Activated CD8-positive, alpha-beta T cell treated with anti-CD3 and anti-CD28 coated beads, Interleukin-2, amount 10 ng/mL, durations not matched to agents 7 days and 5 days (primary cell): Measurements from ENCODE around the gene SWAP70. TPM values are rescaled to one million over a fixed set of nuclear protein-coding genes. Genes with fewer than 3 reads are reported as not detected.

Source experiments
- ATAC-seq: fragments of 150-1000 bp; cut with Tn5 transposase; one replicate; pipeline ENCODE4 v1.10.0; 2021; ENCODE audit warnings: moderate library complexity
- CTCF ChIA-PET: fragments of 350-600 bp; sonication (Branson Sonifier 250); formaldehyde crosslinking; loops from one replicate; lab custom pipeline; 2021; ENCODE audit warnings: antibody characterized with exemption; lab: Charles Lee
- POLR2A ChIA-PET: fragments of 350-600 bp; sonication (Branson Sonifier 250); formaldehyde crosslinking; loops from one replicate; lab custom pipeline; 2021; ENCODE audit warnings: antibody characterized with exemption; lab: Charles Lee
- DNase-seq: peaks from one replicate; pipeline ENCODE4 v3.0.0-alpha.2; 2020
- H3K27ac Mint-ChIP-seq: one replicate; pipeline ENCODE4 v1.8.0; 2021; ENCODE audit warnings: mild to moderate bottlenecking, mixed read lengths
- H3K27me3 Mint-ChIP-seq: one replicate; pipeline ENCODE4 v1.8.0; 2021; ENCODE audit warnings: low read depth, mixed read lengths
- H3K36me3 Mint-ChIP-seq: one replicate; pipeline ENCODE4 v1.8.0; 2021; ENCODE audit warnings: low read depth, mixed read lengths
- H3K4me1 Mint-ChIP-seq: one replicate; pipeline ENCODE4 v1.8.0; 2021; ENCODE audit warnings: low read depth, mixed read lengths
- H3K4me3 Mint-ChIP-seq: one replicate; pipeline ENCODE4 v1.8.0; 2021; ENCODE audit warnings: mild to moderate bottlenecking, mixed read lengths
- H3K9me3 Mint-ChIP-seq: one replicate; pipeline ENCODE4 v1.8.0; 2022; ENCODE audit warnings: mixed read lengths; ENCODE audit not compliant: insufficient read depth
- total RNA-seq, 2 experiments: library from RNA; stranded (reverse); gene quantifications; one replicate each; pipeline ENCODE4 v1.2.3, GENCODE V29; 2021

SWAP70 gene
- total RNA-seq, 2 experiments from 2014 or later: 11.5 to 13.3 TPM

DNA sequence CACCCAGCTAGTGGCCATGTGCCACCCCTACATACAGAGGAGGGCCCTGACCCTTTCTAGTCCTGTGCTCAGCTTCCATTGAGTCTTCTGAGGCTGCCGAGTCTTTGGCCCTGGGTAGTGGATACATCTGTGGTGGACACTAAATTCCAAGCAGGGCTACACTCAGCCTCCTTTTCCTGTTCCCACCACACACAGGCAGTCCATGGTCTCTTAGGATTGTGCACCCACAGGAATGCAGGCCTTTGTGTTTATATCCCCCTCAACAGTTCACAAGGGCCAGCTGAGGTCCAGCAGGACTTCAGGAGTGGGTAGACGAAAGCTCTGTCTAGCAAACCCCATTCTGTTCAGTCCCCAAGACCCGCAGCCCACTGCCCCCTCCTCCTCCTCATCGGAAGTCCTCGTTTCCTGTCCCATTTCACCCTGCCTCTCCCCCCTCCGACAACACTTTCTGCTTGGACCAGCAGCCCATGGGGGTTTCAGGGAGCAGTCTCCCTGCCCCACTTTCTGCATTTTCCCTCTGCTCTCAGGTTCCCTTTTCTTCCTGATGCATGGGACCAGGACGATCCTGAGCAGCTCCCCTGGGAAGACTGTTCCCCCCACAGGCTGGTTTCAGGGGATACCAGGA lies 91.8 kb downstream of the SWAP70 start:
- H3K36me3 Mint-ChIP-seq: no peaks in the 10 kb centered on the region
- H3K9me3 Mint-ChIP-seq: no peaks in the 10 kb centered on the region
- DNase-seq: no peak
- ATAC-seq: no peak
- peaks cover 43% of the 10 kb centered on the region for H3K4me1 Mint-ChIP-seq
- ChIA-PET POLR2A (interaction anchor here (0.8 kb wide), 1 partner anchor 704 kb away, joined by 3 read pairs; no protein-coding TSS in a partner anchor), CTCF (interaction anchor here (2.2 kb wide), 1 partner anchor 217 kb away, joined by 9 read pairs; no protein-coding TSS in a partner anchor)
- H3K27me3 Mint-ChIP-seq: no peaks in the 10 kb centered on the region
- H3K4me3 Mint-ChIP-seq: no peak overlapping the region
- H3K27ac Mint-ChIP-seq: no peak overlapping the region

DNA sequence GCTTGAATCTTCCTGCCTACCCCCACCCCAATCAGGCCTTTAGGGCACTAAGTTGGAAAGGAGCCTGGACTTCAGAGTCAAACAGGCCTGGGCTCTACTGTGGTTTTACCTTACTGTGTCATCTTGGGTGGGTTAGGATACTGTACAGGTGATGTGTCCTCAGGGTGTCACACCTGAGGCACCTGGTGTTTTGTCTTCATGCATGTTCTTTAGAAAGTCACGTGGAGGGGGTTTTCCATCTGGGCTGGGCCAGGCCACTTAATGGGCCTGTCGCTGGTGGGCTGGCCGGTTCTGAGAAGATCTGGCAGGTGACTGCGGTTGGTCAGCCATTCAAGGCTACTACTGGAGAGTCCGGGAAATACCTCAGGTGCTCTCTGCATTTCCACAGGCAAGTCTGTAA lies 92.6 kb downstream of the SWAP70 start:
- ATAC-seq: no peak
- no peak overlapping the region for H3K27ac Mint-ChIP-seq
- POLR2A ChIA-PET: no interaction called here
- CTCF ChIA-PET: no interaction called here
- H3K9me3 Mint-ChIP-seq: no peaks in the 10 kb centered on the region
- DNase-seq: no peak
- H3K4me3 Mint-ChIP-seq: no peak overlapping the region
- H3K27me3 Mint-ChIP-seq: no peaks in the 10 kb centered on the region
- H3K4me1 Mint-ChIP-seq: peaks cover 43% of the 10 kb centered on the region
- H3K36me3 Mint-ChIP-seq: no peaks in the 10 kb centered on the region

DNA sequence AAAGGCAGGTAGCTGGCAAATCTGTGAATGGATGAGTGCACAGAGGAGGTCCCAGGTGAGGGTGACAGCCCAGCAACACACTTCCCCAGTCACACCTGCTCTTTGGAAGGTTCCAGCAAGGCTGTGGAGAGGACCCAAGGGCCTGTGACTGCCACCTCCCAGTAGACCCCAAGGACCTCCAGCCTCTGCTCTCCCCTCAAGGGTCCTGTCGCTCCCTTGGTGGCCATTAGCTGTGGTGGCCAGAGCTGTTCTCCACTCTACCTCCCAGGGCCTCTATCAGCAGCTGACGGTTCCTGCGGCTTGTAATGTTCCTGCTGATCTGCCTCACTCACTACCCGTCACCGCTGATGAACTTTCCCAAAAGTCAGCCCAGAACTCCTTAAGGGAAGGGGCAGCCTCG lies 93.0 kb downstream of the SWAP70 start:
- POLR2A ChIA-PET: no interaction called here
- H3K4me1 Mint-ChIP-seq: peaks cover 43% of the 10 kb centered on the region
- H3K36me3 Mint-ChIP-seq: no peaks in the 10 kb centered on the region
- H3K27me3 Mint-ChIP-seq: no peaks in the 10 kb centered on the region
- ATAC-seq (no peak), DNase-seq (no peak)
- no peak overlapping the region for H3K27ac Mint-ChIP-seq
- H3K9me3 Mint-ChIP-seq: no peaks in the 10 kb centered on the region
- CTCF ChIA-PET: no interaction called here
- no peak overlapping the region for H3K4me3 Mint-ChIP-seq

DNA sequence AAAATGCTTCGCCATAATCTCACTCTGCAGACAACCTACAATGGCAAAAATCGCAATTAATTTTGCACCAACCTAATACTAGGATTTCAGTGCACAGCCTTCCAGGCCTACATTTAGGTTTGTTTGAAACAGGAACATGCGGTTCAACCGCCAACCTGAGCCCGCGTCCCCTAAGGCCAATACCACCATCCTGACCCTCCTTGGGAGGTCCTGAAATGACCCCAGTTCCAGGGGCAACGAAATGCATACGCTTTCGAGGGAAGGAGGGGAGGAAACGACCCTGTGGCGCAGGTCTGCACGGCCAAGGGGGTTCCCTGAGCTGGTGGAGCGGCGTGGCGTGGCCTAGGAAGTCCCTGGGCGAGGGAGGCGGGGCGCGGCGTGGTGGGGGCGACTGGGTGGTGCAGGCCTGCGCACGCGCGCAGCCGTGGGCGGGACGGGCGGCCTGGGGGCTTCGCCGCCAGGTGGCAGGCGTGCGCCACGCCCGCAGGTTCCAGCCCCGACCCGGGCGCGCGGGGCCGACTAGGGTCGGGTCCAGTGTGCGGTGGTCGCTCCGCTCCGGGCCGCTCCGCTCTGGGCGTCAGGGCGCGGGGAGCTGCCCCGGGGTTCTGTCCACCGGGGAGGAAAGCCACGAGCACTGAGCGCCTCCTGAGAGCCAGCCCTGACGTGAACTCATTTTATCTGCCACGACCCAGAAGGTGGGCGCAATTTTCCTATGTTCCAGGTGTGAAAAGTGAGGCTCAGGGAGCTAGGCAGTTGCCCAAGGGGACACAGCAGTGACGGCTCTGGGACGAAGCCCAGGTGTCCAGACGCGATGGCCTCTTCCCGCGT lies 94.1 kb downstream of the SWAP70 start:
- CTCF ChIA-PET: interaction anchor here (0.6 to 3.8 kb wide), 24 partner anchors 8 to 567 kb away, joined by 3 to 42 read pairs (median 4); partner anchors contain the start of genes ADM and ZNF143
- no peaks in the 10 kb centered on the region for H3K27me3 Mint-ChIP-seq
- ATAC-seq (peak; percentile 85), DNase-seq (peak; percentile 92)
- H3K4me3 Mint-ChIP-seq: peak overlapping the region; percentile 74
- POLR2A ChIA-PET: interaction anchor here (1.3 to 1.6 kb wide), 3 partner anchors 19 to 184 kb away, joined by 3 to 6 read pairs (median 4); partner anchors contain the start of gene WEE1
- H3K27ac Mint-ChIP-seq: peak overlapping the region; percentile 79
- peaks cover 40% of the 10 kb centered on the region for H3K4me1 Mint-ChIP-seq
- H3K36me3 Mint-ChIP-seq: no peaks in the 10 kb centered on the region
- H3K9me3 Mint-ChIP-seq: no peaks in the 10 kb centered on the region

GRCh38 chr11:9758637-9759518 lies 95.0 kb downstream of the SWAP70 start:
- Mint-ChIP-seq H3K27ac (peak overlapping the region; percentile 75), H3K36me3 (no peaks in the 10 kb centered on the region)

GRCh38 chr11:9759519-9760192 lies 95.8 kb downstream of the SWAP70 start:
- Mint-ChIP-seq H3K27me3 (no peaks in the 10 kb centered on the region), H3K4me3 (peak overlapping the region; percentile 70), H3K36me3 (no peaks in the 10 kb centered on the region), H3K27ac (peak overlapping the region; percentile 75), H3K9me3 (no peaks in the 10 kb centered on the region), H3K4me1 (peaks cover 37% of the 10 kb centered on the region)
- DNase-seq (peak; percentile 89), ATAC-seq (peak; percentile 75)
- ChIA-PET CTCF (interaction anchor here (0.8 to 3.8 kb wide), 18 partner anchors 10 to 608 kb away, joined by 3 to 42 read pairs (median 8); partner anchors contain the start of genes ADM and WEE1), POLR2A (interaction anchor here (1.0 to 1.6 kb wide), 2 partner anchors 186 to 213 kb away, joined by 3 to 4 read pairs; partner anchors contain the start of gene WEE1)

More at GRCh38 chr11:9758637-9759518, 95.0 kb downstream of the SWAP70 start:
- no peaks in the 10 kb centered on the region for H3K9me3 Mint-ChIP-seq
- DNase-seq (peak; percentile 58), ATAC-seq (peak; percentile 28)
- POLR2A ChIA-PET: interaction anchor here (0.6 to 1.6 kb wide), 5 partner anchors 19 to 214 kb away, joined by 3 to 6 read pairs (median 3); partner anchors contain the start of gene WEE1
- peaks cover 37% of the 10 kb centered on the region for H3K4me1 Mint-ChIP-seq
- CTCF ChIA-PET: interaction anchor here (0.7 to 3.8 kb wide), 26 partner anchors 9 to 608 kb away, joined by 3 to 42 read pairs (median 6); partner anchors contain the start of genes ADM and ZNF143
- H3K27me3 Mint-ChIP-seq: no peaks in the 10 kb centered on the region
- H3K4me3 Mint-ChIP-seq: peak overlapping the region; percentile 70

DNA sequence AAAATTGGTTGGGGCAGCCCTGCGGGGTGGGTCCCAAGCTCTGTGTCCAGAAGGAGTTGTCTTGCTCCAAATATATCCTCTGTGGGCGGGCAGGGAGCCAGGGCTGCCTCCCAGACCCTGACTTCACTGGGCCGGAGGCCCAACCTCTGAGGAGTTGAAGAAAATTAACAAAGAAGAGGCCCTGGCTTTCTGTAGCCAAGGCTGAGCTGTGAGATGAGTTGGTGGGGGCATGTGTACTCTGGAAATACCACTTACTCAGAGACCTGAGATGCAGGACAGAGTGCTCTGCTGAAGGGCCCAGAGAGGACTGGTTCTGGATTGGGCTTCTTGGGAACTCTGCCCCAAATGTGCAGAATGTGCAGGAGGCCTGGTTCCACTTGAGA lies 96.3 kb downstream of the SWAP70 start:
- Mint-ChIP-seq H3K27ac (no peak overlapping the region), H3K27me3 (no peaks in the 10 kb centered on the region), H3K36me3 (no peaks in the 10 kb centered on the region), H3K4me1 (peaks cover 37% of the 10 kb centered on the region), H3K4me3 (no peak overlapping the region), H3K9me3 (no peaks in the 10 kb centered on the region)
- CTCF ChIA-PET: interaction anchor here (0.8 to 3.8 kb wide), 14 partner anchors 10 to 565 kb away, joined by 3 to 42 read pairs (median 9); partner anchors contain the start of genes ADM and WEE1
- ATAC-seq (no peak), DNase-seq (no peak)
- POLR2A ChIA-PET: interaction anchor here (1.0 kb wide), 1 partner anchor 212 kb away, joined by 3 read pairs; no protein-coding TSS in a partner anchor

DNA sequence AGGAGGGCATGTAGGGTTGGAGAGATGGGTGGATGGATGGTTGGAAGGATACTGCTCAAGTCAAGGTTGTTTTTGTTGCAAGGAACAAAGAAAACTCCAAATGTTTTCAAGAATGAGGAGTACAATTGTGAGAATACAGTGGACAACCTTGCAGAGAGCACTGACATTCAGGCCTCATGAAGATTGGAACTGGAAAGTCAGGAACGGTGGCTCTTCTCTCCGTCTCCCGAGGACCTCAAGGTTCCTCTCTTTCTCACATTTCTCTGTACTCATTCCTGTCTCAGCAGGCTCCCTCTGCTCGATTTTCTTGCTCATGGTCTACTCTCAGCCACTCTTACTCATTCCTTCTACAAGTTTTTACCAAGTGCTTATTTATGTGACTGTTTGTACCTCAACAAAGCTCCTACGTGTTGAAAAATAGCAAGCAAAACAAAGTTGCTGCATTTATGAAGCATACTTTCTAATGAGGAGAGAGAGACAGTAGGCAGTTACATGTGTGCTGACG lies 97.6 kb downstream of the SWAP70 start:
- Mint-ChIP-seq H3K36me3 (no peaks in the 10 kb centered on the region), H3K4me1 (peaks cover 25% of the 10 kb centered on the region), H3K27ac (no peak overlapping the region), H3K9me3 (no peaks in the 10 kb centered on the region), H3K27me3 (no peaks in the 10 kb centered on the region), H3K4me3 (no peak overlapping the region)
- POLR2A ChIA-PET: no interaction called here
- DNase-seq (no peak), ATAC-seq (no peak)
- CTCF ChIA-PET: no interaction called here

DNA sequence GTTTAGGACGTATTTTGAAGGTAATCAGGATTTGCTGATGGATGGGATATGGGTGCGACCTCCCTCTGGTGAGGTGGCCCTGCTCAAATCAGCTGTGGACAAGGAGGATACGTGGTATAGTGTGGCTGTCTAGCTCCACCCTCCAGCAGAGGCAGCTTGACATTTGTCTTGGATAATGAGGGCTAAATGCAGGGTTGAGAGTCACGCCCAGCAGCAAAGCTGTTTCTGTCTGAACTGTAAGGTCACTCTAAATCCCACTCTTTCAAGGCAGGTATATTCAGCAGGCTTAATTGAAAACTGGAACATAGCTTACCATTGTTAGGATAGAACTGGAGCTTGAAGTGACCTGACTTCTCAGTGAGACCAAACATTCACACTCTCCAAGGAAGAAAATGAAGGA lies 98.7 kb downstream of the SWAP70 start:
- H3K4me3 Mint-ChIP-seq: no peak overlapping the region
- no peak for ATAC-seq
- ChIA-PET CTCF (interaction anchor here (0.8 to 1.9 kb wide), 4 partner anchors 14 to 562 kb away, joined by 3 to 9 read pairs (median 4); no protein-coding TSS in a partner anchor), POLR2A (no interaction called here)
- no peaks in the 10 kb centered on the region for H3K27me3 Mint-ChIP-seq
- H3K27ac Mint-ChIP-seq: no peak overlapping the region
- no peak for DNase-seq
- H3K4me1 Mint-ChIP-seq: peaks cover 19% of the 10 kb centered on the region
- H3K9me3 Mint-ChIP-seq: no peaks in the 10 kb centered on the region
- H3K36me3 Mint-ChIP-seq: no peaks in the 10 kb centered on the region

DNA sequence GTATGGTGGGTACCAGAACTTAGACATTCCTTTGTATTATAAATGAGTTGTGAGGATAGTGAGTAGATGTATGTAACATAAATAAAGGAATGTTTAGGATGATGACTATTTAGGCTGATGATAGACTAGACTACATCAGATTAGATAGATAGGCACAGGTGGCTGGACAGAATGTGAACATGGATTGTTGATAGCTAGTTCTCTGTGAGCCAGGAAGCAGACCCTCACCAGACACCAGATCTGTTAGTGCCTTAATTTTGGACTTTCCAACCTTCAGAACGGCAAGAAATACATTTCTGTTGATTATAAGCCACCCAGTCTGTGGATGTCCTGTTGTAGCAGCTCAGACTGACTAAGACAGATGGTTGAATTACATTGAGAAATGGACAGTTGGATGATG lies 99.4 kb downstream of the SWAP70 start:
- ATAC-seq: no peak
- ChIA-PET POLR2A (no interaction called here), CTCF (interaction anchor here (1.4 to 1.9 kb wide), 2 partner anchors 15 to 561 kb away, joined by 4 to 9 read pairs; no protein-coding TSS in a partner anchor)
- H3K36me3 Mint-ChIP-seq: no peaks in the 10 kb centered on the region
- H3K27me3 Mint-ChIP-seq: no peaks in the 10 kb centered on the region
- H3K27ac Mint-ChIP-seq: no peak overlapping the region
- DNase-seq: no peak
- H3K4me3 Mint-ChIP-seq: no peak overlapping the region
- H3K4me1 Mint-ChIP-seq: peaks cover 15% of the 10 kb centered on the region
- H3K9me3 Mint-ChIP-seq: no peaks in the 10 kb centered on the region
